K562 (cell line): Measurements from ENCODE around the gene TCTN3.

Experiments
- ATF2 ChIP-seq: sonication (generic); formaldehyde crosslinking; IDR thresholded peaks from 2 replicates; pipeline ENCODE4 v1.8.1; 2022; ENCODE audit warnings: missing genetic modification reagents
- ELK1 ChIP-seq: sonication (generic); formaldehyde crosslinking; IDR thresholded peaks from 2 replicates; pipeline ENCODE4 v1.8.1; 2022; ENCODE audit warnings: missing genetic modification reagents
- KAT8 ChIP-seq: fragments of 450-650 bp; IDR thresholded peaks from 2 replicates; pipeline ENCODE4 v1.6.1; 2016; ENCODE audit warnings: low read depth, mild to moderate bottlenecking
- MYC ChIP-seq, 2 experiments: fragments of 250-450 bp in 1 of 2; sonication (Bioruptor Pico) in 1 of 2; IDR thresholded peaks; 2 replicates each; pipeline versions ENCODE4 v1.5.1 to v1.6.1; 2012 to 2021; ENCODE audit warnings: low read depth in 2 of 2, borderline replicate concordance in 1 of 2, improper control_type of control experiment in 1 of 2, low read length in 1 of 2, mild to moderate bottlenecking in 1 of 2, moderate library complexity in 1 of 2
- NR1H2 ChIP-seq: sonication (generic); formaldehyde crosslinking; IDR thresholded peaks from 2 replicates; pipeline ENCODE4 v1.4.0; 2020; ENCODE audit warnings: mild to moderate bottlenecking, missing genetic modification reagents
- POLR2AphosphoS5 ChIP-seq: IDR thresholded peaks from 2 replicates; pipeline ENCODE4 v1.6.1; 2011; ENCODE audit warnings: mild to moderate bottlenecking, low read depth, low read length, moderate library complexity; ENCODE audit not compliant: control insufficient read depth, insufficient read depth
- TAL1 ChIP-seq: fragments of 450-650 bp; IDR thresholded peaks from 2 replicates; pipeline ENCODE4 v1.6.1; 2016; ENCODE audit warnings: mild to moderate bottlenecking
- TBL1XR1 ChIP-seq, 2 experiments: IDR thresholded peaks; 2 replicates each; pipeline ENCODE4 v1.6.1; 2012; ENCODE audit warnings: improper control_type of control experiment in 2 of 2, low read length in 2 of 2, mild to moderate bottlenecking in 1 of 2
- U2AF1 ChIP-seq: fragments of 200-400 bp; formaldehyde crosslinking; optimal IDR thresholded peaks from 2 replicates; pipeline ENCODE3; 2017; ENCODE audit warnings: mild to moderate bottlenecking, low read depth, low read length, moderate library complexity
- ZBTB8A ChIP-seq: fragments of 450-650 bp; IDR thresholded peaks from 2 replicates; pipeline ENCODE4 v1.6.1; 2018; ENCODE audit warnings: mild to moderate bottlenecking, moderate library complexity; ENCODE audit not compliant: partially characterized antibody
- ZKSCAN1 ChIP-seq: fragments of 150-350 bp; IDR thresholded peaks from 2 replicates; pipeline ENCODE4 v1.6.1; 2016; ENCODE audit warnings: low read depth, low read length
- TF ChIP-seq, protein P1 (sequence below): sonication (generic); formaldehyde crosslinking; IDR thresholded peaks from 2 replicates; pipeline ENCODE4 v1.8.0; 2022; ENCODE audit warnings: missing genetic modification reagents, mild to moderate bottlenecking, borderline replicate concordance
- TF ChIP-seq, protein P2 (sequence below): IDR thresholded peaks from 2 replicates; pipeline ENCODE4 v1.6.1; 2016; ENCODE audit warnings: missing genetic modification characterization, missing compliant biosample characterization

- TF ChIP-seq ATF2 (CRISPR knock-in tag) = no peak
- no peak for TF ChIP-seq MYC (IDR thresholded peaks at IDR 0.05; ENCODE audit: low read depth, low read length)
- no peak for TF ChIP-seq MYC (CRISPR knock-in tag; IDR thresholded peaks at IDR 0.05; ENCODE audit: borderline replicate concordance, low read depth)
- TF ChIP-seq TBL1XR1 (IDR thresholded peaks at IDR 0.05; ENCODE audit: low read length in 2 of 2) = no peak
- TF ChIP-seq, protein P1, sequence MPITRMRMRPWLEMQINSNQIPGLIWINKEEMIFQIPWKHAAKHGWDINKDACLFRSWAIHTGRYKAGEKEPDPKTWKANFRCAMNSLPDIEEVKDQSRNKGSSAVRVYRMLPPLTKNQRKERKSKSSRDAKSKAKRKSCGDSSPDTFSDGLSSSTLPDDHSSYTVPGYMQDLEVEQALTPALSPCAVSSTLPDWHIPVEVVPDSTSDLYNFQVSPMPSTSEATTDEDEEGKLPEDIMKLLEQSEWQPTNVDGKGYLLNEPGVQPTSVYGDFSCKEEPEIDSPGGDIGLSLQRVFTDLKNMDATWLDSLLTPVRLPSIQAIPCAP (CRISPR knock-in tag) = no peak
- TF ChIP-seq, protein P2, sequence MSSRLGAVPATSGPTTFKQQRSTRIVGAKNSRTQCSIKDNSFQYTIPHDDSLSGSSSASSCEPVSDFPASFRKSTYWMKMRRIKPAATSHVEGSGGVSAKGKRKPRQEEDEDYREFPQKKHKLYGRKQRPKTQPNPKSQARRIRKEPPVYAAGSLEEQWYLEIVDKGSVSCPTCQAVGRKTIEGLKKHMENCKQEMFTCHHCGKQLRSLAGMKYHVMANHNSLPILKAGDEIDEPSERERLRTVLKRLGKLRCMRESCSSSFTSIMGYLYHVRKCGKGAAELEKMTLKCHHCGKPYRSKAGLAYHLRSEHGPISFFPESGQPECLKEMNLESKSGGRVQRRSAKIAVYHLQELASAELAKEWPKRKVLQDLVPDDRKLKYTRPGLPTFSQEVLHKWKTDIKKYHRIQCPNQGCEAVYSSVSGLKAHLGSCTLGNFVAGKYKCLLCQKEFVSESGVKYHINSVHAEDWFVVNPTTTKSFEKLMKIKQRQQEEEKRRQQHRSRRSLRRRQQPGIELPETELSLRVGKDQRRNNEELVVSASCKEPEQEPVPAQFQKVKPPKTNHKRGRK (tag) = no peak
- TF ChIP-seq NR1H2 (CRISPR knock-in tag) = no peak
- TF ChIP-seq ELK1 (CRISPR knock-in tag) = no peak
- no peak for TF ChIP-seq POLR2AphosphoS5
- no peak for TF ChIP-seq ZBTB8A
- no peak for TF ChIP-seq TAL1
- no peak for TF ChIP-seq KAT8
- no peak for TF ChIP-seq U2AF1
- TF ChIP-seq ZKSCAN1 = no peak
These were observed 58.4 kb downstream of the TCTN3 start for GRCh38 chr10:95635319-95635733.
